ENCODE data around the gene PRKD1.
"Not testable (repeated sequence)": the region's sequence is repeated elsewhere in the genome, so short reads cannot be mapped to it uniquely, and the experiment has no call there.

Gene PRKD1

GRCh38 chr14:29757188-29757680, 170.4 kb downstream of the PRKD1 start:
- in situ Hi-C loops (cut with MboI; ENCODE audit: low pct_unique_long_range_greater_than_20kb, low sequenced_read_pairs), result no loop called here

GRCh38 chr14:29756019-29756385, 171.6 kb downstream of the PRKD1 start:
- DNase-seq, result no peak
- in situ Hi-C loops (cut with MboI; ENCODE audit: low pct_unique_long_range_greater_than_20kb, low sequenced_read_pairs), result no loop called here

More at GRCh38 chr14:29757188-29757680, 170.4 kb downstream of the PRKD1 start:
- no peak for DNase-seq

GRCh38 chr14:29755311-29756018, 172.2 kb downstream of the PRKD1 start:
- in situ Hi-C loops (cut with MboI; ENCODE audit: low pct_unique_long_range_greater_than_20kb, low sequenced_read_pairs), result no loop called here
- no peak for DNase-seq

- no peak for DNase-seq
- in situ Hi-C loops (cut with MboI; ENCODE audit: low pct_unique_long_range_greater_than_20kb, low sequenced_read_pairs), result no loop called here
Measured at GRCh38 chr14:29754134-29754533, 173.5 kb downstream of the PRKD1 start.

- in situ Hi-C loops (cut with MboI; ENCODE audit: low pct_unique_long_range_greater_than_20kb, low sequenced_read_pairs), result no loop called here
- DNase-seq, result no peak
Measured at GRCh38 chr14:29752221-29752923, 175.3 kb downstream of the PRKD1 start.

GRCh38 chr14:29749829-29750228, 177.8 kb downstream of the PRKD1 start:
- DNase-seq, result no peak
- in situ Hi-C loops (cut with MboI; ENCODE audit: low pct_unique_long_range_greater_than_20kb, low sequenced_read_pairs), result no loop called here

- no peak for DNase-seq
- in situ Hi-C loops (cut with MboI; ENCODE audit: low pct_unique_long_range_greater_than_20kb, low sequenced_read_pairs), result no loop called here
Measured at GRCh38 chr14:29749327-29749726, 178.3 kb downstream of the PRKD1 start.

- in situ Hi-C loops (cut with MboI; ENCODE audit: low pct_unique_long_range_greater_than_20kb, low sequenced_read_pairs), result no loop called here
- no peak for DNase-seq
Measured at GRCh38 chr14:29745863-29746262, 181.8 kb downstream of the PRKD1 start.

- in situ Hi-C loops (cut with MboI; ENCODE audit: low pct_unique_long_range_greater_than_20kb, low sequenced_read_pairs), result no loop called here
- no peak for DNase-seq
Measured at GRCh38 chr14:29743531-29743930, 184.1 kb downstream of the PRKD1 start.

- DNase-seq, result no peak
- in situ Hi-C loops (cut with MboI; ENCODE audit: low pct_unique_long_range_greater_than_20kb, low sequenced_read_pairs), result no loop called here
Measured at GRCh38 chr14:29741909-29742401, 185.7 kb downstream of the PRKD1 start.

- DNase-seq, result no peak
- in situ Hi-C loops (cut with MboI; ENCODE audit: low pct_unique_long_range_greater_than_20kb, low sequenced_read_pairs), result no loop called here
Measured at GRCh38 chr14:29740491-29740890, 187.2 kb downstream of the PRKD1 start.

- DNase-seq, result no peak
- in situ Hi-C loops (cut with MboI; ENCODE audit: low pct_unique_long_range_greater_than_20kb, low sequenced_read_pairs), result no loop called here
Measured at GRCh38 chr14:29738950-29739349, 188.7 kb downstream of the PRKD1 start.

GRCh38 chr14:29738056-29738455, 189.6 kb downstream of the PRKD1 start:
- no peak for DNase-seq
- in situ Hi-C loops (cut with MboI; ENCODE audit: low pct_unique_long_range_greater_than_20kb, low sequenced_read_pairs), result no loop called here

- DNase-seq, result no peak
- in situ Hi-C loops (cut with MboI; ENCODE audit: low pct_unique_long_range_greater_than_20kb, low sequenced_read_pairs), result no loop called here
Measured at GRCh38 chr14:29735459-29735858, 192.2 kb downstream of the PRKD1 start.

- DNase-seq, result no peak
- in situ Hi-C loops (cut with MboI; ENCODE audit: low pct_unique_long_range_greater_than_20kb, low sequenced_read_pairs), result no loop called here
Measured at GRCh38 chr14:29734732-29735131, 192.9 kb downstream of the PRKD1 start.

- in situ Hi-C loops (cut with MboI; ENCODE audit: low pct_unique_long_range_greater_than_20kb, low sequenced_read_pairs); DNase-seq: not testable (repeated sequence)
Measured at GRCh38 chr14:29726560-29727331, 200.9 kb downstream of the PRKD1 start.

- in situ Hi-C loops (cut with MboI; ENCODE audit: low pct_unique_long_range_greater_than_20kb, low sequenced_read_pairs), result no loop called here
- no peak for DNase-seq
Measured at GRCh38 chr14:29724991-29725390, 202.7 kb downstream of the PRKD1 start.

- in situ Hi-C loops (cut with MboI; ENCODE audit: low pct_unique_long_range_greater_than_20kb, low sequenced_read_pairs), result no loop called here
Measured at GRCh38 chr14:29722831-29723230, 204.8 kb downstream of the PRKD1 start.

GRCh38 chr14:29721586-29721985, 206.1 kb downstream of the PRKD1 start:
- in situ Hi-C loops (cut with MboI; ENCODE audit: low pct_unique_long_range_greater_than_20kb, low sequenced_read_pairs), result no loop called here

More at GRCh38 chr14:29722831-29723230, 204.8 kb downstream of the PRKD1 start:
- DNase-seq, result no peak

GRCh38 chr14:29717901-29718300, 209.7 kb downstream of the PRKD1 start:
- in situ Hi-C loops (cut with MboI; ENCODE audit: low pct_unique_long_range_greater_than_20kb, low sequenced_read_pairs), result no loop called here
- DNase-seq, result no peak

More at GRCh38 chr14:29721586-29721985, 206.1 kb downstream of the PRKD1 start:
- DNase-seq, result no peak

Data from KBM-7 (cell line).